Measurements from ENCODE around the gene ZNF850. TPM values are rescaled to one million over a fixed set of nuclear protein-coding genes. Genes with fewer than 3 reads are reported as not detected.

The ZNF850 gene
- total RNA-seq, 1 donor from 2014 or later, result 2.8 TPM

DNA sequence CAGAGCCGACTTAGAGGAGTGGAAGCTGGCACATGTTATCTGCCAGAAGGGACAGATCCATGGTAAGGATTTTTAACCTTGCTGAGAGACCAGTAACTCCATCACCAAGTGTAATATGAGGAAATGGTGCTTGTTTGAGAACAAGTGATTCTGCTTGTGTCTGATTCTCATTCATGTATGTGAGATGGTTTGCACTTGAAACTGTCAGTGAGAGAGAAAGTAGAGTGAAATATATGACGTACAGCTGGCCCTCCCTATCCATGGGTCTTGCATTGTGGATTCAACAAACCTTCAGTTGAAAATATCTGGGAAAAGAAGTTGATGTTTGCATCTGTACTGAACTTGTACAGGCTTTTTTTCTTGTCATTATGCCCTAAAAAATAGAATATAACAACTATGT lies 104.0 kb downstream of the ZNF850 start:
- no peak for ATAC-seq
- no peak for DNase-seq
- intact Hi-C loops (cut with DNase I), result no loop called here
- Histone ChIP-seq H3K9me3 (no peaks in the 10 kb centered on the region), H3K4me1 (peaks cover 16% of the 10 kb centered on the region), H3K27ac (no peak overlapping the region), H3K4me3 (no peak overlapping the region), H3K27me3 (no peaks in the 10 kb centered on the region), H3K36me3 (peaks cover 3% of the 10 kb centered on the region)
- TF ChIP-seq, protein P1, sequence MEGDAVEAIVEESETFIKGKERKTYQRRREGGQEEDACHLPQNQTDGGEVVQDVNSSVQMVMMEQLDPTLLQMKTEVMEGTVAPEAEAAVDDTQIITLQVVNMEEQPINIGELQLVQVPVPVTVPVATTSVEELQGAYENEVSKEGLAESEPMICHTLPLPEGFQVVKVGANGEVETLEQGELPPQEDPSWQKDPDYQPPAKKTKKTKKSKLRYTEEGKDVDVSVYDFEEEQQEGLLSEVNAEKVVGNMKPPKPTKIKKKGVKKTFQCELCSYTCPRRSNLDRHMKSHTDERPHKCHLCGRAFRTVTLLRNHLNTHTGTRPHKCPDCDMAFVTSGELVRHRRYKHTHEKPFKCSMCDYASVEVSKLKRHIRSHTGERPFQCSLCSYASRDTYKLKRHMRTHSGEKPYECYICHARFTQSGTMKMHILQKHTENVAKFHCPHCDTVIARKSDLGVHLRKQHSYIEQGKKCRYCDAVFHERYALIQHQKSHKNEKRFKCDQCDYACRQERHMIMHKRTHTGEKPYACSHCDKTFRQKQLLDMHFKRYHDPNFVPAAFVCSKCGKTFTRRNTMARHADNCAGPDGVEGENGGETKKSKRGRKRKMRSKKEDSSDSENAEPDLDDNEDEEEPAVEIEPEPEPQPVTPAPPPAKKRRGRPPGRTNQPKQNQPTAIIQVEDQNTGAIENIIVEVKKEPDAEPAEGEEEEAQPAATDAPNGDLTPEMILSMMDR (IDR thresholded peaks at IDR 0.05), result no peak

DNA sequence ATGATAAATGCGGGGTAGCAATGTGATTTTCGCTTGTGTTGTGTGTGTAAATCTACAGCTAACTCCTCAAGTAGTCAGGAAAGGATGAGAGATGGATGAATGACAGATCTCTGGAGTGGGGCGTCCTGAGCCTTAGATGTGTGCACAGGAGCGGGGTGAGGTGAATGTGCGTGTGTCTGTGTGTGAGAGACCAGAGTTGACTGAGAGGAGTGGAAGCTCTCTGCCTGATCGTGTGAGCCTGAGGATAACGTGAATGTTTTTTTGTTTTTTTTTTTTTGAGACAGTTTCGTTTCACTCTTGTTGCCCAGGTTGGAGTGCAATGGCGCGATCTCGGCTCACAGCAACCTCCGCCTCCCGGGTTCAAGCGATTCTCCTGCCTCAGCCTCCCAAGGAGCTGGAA lies 106.8 kb downstream of the ZNF850 start:
- H3K4me1 ChIP-seq, result peaks cover 16% of the 10 kb centered on the region
- intact Hi-C loops (cut with DNase I), result no loop called here
- H3K4me3 ChIP-seq, result peak overlapping the region; percentile 82
- H3K27me3 ChIP-seq, result no peaks in the 10 kb centered on the region
- no peak for ATAC-seq
- peaks cover 14% of the 10 kb centered on the region for H3K36me3 ChIP-seq
- H3K9me3 ChIP-seq, result peaks cover 13% of the 10 kb centered on the region
- TF ChIP-seq, protein P1 (IDR thresholded peaks at IDR 0.05), result no peak
- no peak for DNase-seq
- H3K27ac ChIP-seq, result no peak overlapping the region

Other genes with a start within 250 kb of the ZNF850 start
- gene ZNF260, start 244.5 kb downstream of the ZNF850 start, total RNA-seq, result 10.5 TPM
- gene ZNF529, start 199.5 kb downstream of the ZNF850 start, total RNA-seq, result 8.4 TPM
- gene ZNF382, start 167.5 kb downstream of the ZNF850 start, total RNA-seq, result 4.9 TPM
- 7.1 TPM for gene ZNF461, start 106.0 kb downstream of the ZNF850 start, total RNA-seq
- gene ZNF567, start 85.2 kb downstream of the ZNF850 start, total RNA-seq, result 7.7 TPM
- 5.7 TPM for gene ZNF790, start 65.6 kb upstream of the ZNF850 start, total RNA-seq
- gene ZNF345, start 78.1 kb upstream of the ZNF850 start, total RNA-seq, result 6.7 TPM
- 2.8 TPM for gene ZNF829, start 143.5 kb upstream of the ZNF850 start, total RNA-seq
- 7.8 TPM for gene ZNF568, start 143.5 kb upstream of the ZNF850 start, total RNA-seq